EL (cell line): ENCODE results near the gene RAB3C.
"Not testable (repeated sequence)": the region's sequence is repeated elsewhere in the genome, so short reads cannot be mapped to it uniquely, and the experiment has no call there.

Source experiments
- DNase-seq: peaks from one replicate; pipeline ENCODE4 v3.0.0-alpha.2; 2016

The RAB3C gene

GRCh38 chr5:58680503-58680902 lies 97.6 kb downstream of the RAB3C start:
- DNase-seq, result no peak

- DNase-seq, result no peak
These were observed 99.1 kb downstream of the RAB3C start for GRCh38 chr5:58681943-58682342.

GRCh38 chr5:58683567-58683966 lies 100.7 kb downstream of the RAB3C start:
- no peak for DNase-seq

GRCh38 chr5:58687079-58687478 lies 104.2 kb downstream of the RAB3C start:
- no peak for DNase-seq

GRCh38 chr5:58687595-58687994 lies 104.7 kb downstream of the RAB3C start:
- DNase-seq, result no peak

- DNase-seq, result not testable (repeated sequence)
These were observed 116.3 kb downstream of the RAB3C start for GRCh38 chr5:58699088-58699761.

GRCh38 chr5:58699762-58700118 lies 116.9 kb downstream of the RAB3C start:
- DNase-seq, result no peak

GRCh38 chr5:58703925-58704555 lies 121.2 kb downstream of the RAB3C start:
- no peak for DNase-seq

GRCh38 chr5:58706736-58707135 lies 123.9 kb downstream of the RAB3C start:
- no peak for DNase-seq

GRCh38 chr5:58708456-58708855 lies 125.6 kb downstream of the RAB3C start:
- DNase-seq, result no peak

- not testable (repeated sequence) for DNase-seq
These were observed 127.5 kb downstream of the RAB3C start for GRCh38 chr5:58710425-58710824.

- no peak for DNase-seq
These were observed 128.0 kb downstream of the RAB3C start for GRCh38 chr5:58710871-58711270.

- no peak for DNase-seq
These were observed 129.1 kb downstream of the RAB3C start for GRCh38 chr5:58711965-58712364.

- DNase-seq, result no peak
These were observed 131.2 kb downstream of the RAB3C start for GRCh38 chr5:58714046-58714445.

- DNase-seq, result no peak
These were observed 133.3 kb downstream of the RAB3C start for GRCh38 chr5:58715997-58716656.

GRCh38 chr5:58716713-58717112 lies 133.8 kb downstream of the RAB3C start:
- DNase-seq, result no peak

- DNase-seq, result no peak
These were observed 134.6 kb downstream of the RAB3C start for GRCh38 chr5:58717303-58718007.

- DNase-seq, result no peak
These were observed 135.5 kb downstream of the RAB3C start for GRCh38 chr5:58718269-58718978.

- DNase-seq, result no peak
These were observed 139.3 kb downstream of the RAB3C start for GRCh38 chr5:58722160-58722559.

GRCh38 chr5:58724992-58725391 lies 142.1 kb downstream of the RAB3C start:
- no peak for DNase-seq

GRCh38 chr5:58731641-58732040 lies 148.8 kb downstream of the RAB3C start:
- no peak for DNase-seq

- no peak for DNase-seq
These were observed 152.8 kb downstream of the RAB3C start for GRCh38 chr5:58735637-58736036.

- DNase-seq, result no peak
These were observed 153.3 kb downstream of the RAB3C start for GRCh38 chr5:58736214-58736613.
